Tibial nerve (tissue), 3 donors: Measurements from ENCODE around the gene LTBP3.
"Not testable (repeated sequence)": the region's sequence is repeated elsewhere in the genome, so short reads cannot be mapped to it uniquely, and the experiment has no call there.

Experiments used
- CTCF ChIP-seq, 5 experiments: fragments of 200-600 bp in 3 of 5; fragments of 450-650 bp in 2 of 5; sonication (generic) in 3 of 5; IDR thresholded peaks; one replicate each; pipeline ENCODE4 v1.5.1; 2016 to 2019; ENCODE audit warnings: antibody characterized with exemption in 5 of 5, mild to moderate bottlenecking in 3 of 5, moderate library complexity in 2 of 5
- POLR2A ChIP-seq, 2 donors: fragments of 450-650 bp; IDR thresholded peaks; one replicate each; pipeline ENCODE4 v1.6.1; 2017; ENCODE audit warnings: antibody characterized with exemption in 2 of 2, mild to moderate bottlenecking in 2 of 2, moderate library complexity in 2 of 2

- not testable (repeated sequence) for TF ChIP-seq CTCF, POLR2A (IDR thresholded peaks at IDR 0.05)
Measured at GRCh38 chr11:65523631-65523968, 34.6 kb downstream of the LTBP3 start.
